Endometrial microvascular endothelial cells (primary cell): ENCODE data around the gene CFDP1. TPM values are rescaled to one million over a fixed set of nuclear protein-coding genes. Genes with fewer than 3 reads are reported as not detected.

ENCODE experiments used
- in situ Hi-C: cut with HindIII; loops from 2 replicates; pipeline ENCODE4 v1.10.0; 2017; ENCODE audit warnings: low sequenced_read_pairs, low pct_unique_long_range_greater_than_20kb; ENCODE audit errors: inconsistent ontology term
- total RNA-seq: library from RNA; depleted of rRNA; stranded (reverse); fragments of >200 nt; gene quantifications from one replicate; pipeline ENCODE4 v1.2.3, GENCODE V29; 2015; ENCODE audit errors: inconsistent ontology term

The CFDP1 gene
- total RNA-seq, 1 donor from 2014 or later, result 60.5 TPM

DNA sequence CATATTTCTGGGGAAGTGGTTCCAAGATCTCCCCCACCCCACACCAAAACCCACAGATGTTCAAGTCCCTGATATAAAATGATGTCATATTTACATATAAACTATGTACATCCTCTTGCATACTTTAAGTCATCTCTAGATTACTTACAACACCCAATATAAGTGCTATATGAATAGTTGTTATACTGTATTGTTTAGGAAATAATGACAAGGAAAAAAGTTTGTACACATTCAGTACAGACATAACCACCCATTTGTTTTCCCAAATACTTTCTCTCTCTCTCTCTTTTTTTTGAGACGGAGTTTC lies 11.5 kb downstream of the CFDP1 start:
- in situ Hi-C loops, result no loop called here

DNA sequence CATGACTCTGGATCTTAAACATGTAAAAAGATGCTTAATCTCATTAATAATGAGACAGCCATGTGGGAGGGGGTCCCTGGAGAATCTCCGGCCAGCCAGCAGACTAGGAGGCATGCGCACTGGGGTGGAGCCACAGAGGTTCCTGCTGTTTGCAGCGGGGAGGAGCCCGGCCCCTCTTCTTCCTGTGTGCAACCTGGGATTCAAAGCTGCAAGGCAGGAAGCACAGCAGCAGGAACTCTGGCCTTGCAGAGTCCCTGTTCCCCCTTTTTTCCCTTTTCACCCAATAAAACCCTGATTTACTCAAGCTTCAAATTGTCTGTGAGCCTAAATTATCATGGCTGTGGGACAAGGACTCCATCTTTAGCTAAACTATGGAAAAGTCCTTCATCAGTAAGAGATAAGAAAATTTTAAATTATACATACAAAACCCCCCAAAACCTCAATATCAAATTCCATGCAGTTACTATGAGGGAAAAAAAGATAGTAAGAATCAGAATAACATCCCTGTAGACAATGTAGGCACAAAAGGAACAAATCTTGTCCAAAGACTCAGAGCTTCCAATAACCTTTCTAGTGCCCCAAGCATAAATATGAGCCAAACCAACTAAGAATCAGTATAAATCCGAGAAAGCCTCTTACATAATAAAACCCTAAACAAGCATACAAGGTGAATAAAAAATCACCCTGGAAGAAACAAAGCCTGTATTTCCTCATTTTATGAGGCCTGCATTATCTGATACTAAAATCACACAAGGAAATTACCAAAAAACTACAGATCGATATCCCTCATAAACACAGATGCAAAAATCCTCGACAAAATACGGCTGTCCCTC lies 12.1 kb downstream of the CFDP1 start:
- in situ Hi-C loops, result no loop called here

DNA sequence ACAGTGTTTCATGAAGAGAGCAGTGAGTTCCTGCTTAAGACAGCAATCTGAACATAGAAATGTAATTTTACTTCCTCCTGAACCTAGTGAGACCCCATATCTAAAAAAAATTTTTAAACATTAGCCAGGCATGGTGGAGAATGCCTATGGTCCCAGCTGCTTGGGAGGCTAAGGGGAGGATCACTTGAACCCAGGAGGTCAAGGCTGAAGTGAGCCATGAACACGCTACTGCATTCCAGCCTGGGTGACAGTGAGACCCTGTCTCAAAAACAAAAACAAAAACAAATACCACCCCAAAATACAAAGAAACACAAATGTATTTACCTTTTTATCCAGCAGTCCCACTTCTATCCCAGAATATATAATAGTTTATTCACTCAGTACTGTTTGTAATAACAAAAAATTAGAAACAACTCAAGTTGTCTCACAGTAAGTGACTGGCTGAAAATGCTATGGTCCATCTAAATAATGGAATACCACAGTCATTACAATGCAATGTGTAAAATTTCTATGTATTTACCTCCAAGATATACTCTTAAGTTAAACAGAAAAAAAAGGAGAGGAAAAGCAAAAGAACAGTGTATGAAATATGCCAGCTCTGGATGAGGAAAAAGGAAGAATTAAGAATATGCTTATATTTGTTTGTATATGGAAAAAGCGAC lies 16.3 kb downstream of the CFDP1 start:
- in situ Hi-C loops, result no loop called here

DNA sequence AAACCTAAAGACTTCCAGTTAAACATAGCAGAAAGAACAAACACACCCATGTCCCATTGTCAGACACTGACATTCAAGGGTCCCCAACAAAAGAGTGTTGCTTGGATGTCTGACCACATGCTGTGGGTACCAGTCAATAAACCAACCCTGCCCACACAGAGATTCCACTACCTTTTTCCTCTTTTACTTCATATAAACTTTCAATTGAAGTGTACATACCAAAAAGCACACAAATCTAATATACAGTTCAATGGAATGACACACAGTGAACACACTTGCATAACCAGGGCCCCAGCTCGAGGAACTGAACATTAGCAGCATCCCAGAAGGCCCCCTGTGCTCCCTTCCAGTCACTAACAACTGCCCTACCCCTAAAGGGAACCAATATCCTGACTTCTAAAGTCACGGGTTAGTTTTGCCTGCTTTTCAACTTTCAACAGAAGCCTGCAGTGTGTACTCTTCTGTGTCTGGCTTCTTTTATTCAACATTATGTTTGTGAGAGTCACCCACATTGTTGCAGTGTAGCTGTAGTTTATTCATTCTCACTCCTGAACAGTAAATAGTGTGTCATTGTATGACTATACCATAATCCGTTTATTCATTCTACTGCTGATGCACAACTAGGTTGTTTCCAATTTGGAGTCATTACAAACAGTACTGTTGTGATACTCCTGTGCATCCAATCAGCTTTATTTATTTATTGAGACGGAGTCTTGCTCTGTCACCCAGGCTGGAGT lies 18.0 kb downstream of the CFDP1 start:
- in situ Hi-C loops, result no loop called here

DNA sequence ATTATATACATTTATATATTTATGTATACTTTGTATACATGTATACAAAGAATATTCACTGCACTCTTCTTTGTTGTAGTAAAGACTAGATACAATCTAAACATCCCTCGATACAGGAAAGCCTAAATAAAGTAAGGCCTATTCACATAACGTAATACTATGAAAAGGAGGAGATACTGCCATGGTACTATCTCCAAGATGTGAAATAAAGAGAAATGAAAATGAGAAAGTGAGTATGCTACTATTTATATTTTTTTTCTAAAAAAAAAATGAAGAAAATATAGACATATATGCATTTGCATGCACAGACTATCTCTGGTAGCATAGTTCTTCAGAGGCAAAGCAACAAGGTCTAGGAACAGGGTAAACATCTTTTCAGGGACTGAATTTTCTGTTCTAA lies 19.4 kb downstream of the CFDP1 start:
- in situ Hi-C loops, result no loop called here

DNA sequence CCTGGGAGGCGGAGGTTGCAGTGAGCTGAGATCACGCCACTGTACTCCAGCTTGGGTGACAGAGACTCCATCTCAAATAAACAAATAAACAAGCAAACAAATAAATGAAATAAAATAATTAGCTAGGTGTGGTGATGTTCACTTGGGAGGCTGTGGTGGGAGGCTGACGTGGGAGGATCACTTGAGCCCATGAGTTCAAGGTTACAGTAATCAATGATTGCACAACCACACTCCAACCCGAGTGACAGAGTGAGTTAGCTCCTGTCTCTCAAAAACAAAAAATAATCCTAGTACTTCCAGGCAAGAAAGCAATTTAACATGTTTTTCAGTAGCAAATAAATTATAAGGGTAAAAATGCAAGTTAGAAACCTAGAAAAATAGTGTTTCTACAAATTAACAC lies 26.4 kb downstream of the CFDP1 start:
- in situ Hi-C loops, result no loop called here

DNA sequence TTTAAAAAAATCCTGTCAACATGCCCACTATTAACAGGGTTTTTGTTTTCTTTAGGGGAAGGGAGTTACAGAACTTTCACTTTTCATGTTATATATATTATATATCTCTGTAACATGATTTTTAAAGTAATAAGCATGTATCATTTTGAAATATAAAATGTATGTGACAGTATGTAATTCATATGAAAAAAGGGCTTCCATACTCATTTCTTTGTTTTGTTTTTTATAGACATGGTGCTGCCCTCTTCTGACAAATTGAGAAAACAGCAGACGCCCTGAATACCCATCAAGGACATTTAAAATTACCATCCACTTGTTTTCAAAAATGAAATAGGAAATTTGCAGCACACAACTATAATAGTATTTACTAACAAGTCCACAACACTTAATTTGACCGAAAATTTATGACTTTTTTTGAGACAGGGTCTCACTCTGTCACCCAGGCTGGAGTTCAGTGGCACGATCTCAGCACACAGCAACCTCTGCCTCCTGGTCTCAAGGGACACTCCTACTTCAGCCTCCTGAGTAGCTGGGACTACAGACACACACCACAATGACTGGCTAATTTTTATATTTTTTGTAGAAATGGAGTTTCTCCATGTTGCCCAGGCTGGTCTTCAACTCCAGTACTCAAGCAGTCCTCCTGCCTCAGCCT lies 30.4 kb downstream of the CFDP1 start:
- in situ Hi-C loops, result no loop called here

DNA sequence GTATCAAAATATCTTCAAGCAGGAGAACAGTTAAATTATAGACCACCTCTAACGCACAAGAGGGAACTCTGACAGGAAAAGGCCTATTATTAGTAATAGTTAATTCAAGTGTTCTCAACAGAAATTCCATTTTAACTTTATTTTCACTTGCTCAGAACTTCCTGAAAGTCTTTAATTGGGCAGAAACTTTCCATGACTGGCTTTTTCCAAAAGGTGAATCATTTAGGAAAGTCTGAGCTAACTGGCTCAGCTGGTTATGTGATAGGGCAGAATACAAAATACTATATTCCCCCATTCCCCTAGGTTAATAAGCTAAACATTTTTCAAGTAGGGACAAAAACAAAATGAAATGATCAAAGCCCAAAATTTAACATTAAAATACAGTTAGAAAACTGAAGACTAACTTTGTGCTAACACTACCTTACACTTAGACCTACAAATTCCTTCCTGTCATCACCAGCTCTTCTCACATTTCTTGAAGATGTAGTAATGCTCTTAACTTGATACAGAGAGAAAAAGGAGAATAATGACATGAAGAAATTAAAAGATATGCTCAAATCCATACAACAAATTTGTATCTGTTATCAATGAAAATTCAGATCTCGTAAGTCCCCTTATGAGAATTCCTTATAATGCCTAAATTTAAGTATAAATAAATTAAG lies 31.0 kb downstream of the CFDP1 start:
- in situ Hi-C loops, result no loop called here

DNA sequence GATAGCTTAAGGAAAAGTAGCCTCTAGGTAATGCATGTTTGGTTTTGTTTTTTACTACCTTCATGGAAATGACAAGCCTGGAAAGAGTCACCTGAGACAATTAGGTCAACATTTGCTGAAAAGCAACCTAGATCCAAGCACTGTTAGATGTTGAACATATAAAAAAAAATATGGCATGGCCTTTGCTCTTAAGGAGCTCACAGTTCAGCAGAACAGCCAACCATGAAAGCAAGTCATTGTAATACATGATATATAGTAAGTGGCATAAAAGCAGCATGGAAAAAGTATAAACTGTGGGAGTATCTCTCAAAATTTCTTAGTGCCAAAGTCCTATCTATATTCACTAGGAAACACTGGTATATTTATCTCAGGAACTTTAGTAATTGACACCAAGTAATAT lies 31.6 kb downstream of the CFDP1 start:
- in situ Hi-C loops, result no loop called here

DNA sequence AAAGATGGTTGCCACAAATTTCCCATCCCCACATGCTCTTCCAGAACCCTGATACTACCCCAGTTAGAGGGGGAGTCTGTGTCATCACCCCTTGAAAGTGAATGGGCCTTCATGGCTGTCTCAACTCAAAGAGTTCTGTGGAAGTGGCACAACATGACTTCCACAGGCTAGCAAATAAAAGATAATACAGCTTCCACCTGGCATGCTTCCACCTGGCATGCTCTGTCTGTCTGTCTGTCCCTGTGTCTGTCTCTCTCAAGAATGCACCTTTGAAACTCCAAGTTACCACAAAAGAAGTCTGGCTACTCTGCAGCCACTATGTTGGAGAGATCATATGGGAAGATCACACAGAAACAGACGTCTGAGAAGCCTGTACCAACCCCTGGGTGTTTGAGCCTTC lies 35.0 kb downstream of the CFDP1 start:
- in situ Hi-C loops, result loop anchor here (25.0 kb wide), 1 partner anchor 161 kb away; no protein-coding TSS in a partner anchor

DNA sequence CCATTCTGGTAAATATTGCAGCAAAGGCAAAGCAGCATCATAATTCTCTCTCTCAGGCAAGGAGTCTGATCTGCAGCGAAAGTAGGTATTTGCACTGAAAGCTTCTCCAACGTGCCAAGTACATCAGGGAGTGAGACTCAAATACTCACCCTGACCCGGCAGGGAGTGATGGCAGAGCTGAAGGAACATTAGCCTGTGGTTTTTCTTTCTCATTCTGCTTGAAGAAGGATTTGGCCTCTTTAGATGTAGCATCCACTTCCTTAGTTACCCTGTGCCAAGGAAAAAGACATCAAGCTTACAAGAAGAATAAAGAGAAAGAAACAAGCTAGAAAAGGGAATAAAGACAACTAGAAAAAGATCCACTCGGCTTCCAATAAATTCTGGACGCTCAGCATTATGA lies 38.4 kb downstream of the CFDP1 start:
- in situ Hi-C loops, result loop anchor here (25.0 kb wide), 1 partner anchor 158 kb away; no protein-coding TSS in a partner anchor

DNA sequence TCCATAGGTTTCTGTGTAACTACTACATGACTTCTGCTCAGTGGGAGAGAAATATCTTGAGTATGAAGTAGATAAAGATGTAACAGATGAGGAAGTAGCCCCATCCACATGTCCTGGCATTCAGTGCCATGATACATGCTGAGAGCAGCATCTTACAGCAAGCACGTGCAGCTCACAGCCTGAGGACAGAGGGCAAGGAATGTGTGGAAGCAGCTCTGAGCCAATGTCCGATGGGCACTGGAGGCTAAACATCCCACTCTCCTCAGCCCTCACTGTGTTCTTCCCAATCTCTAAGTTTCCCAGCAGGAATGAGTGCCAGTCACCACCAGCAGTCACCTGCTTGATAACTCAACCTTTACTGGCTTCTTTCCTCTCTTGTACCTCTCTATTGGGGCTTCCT lies 40.4 kb downstream of the CFDP1 start:
- in situ Hi-C loops, result loop anchor here (25.0 kb wide), 1 partner anchor 156 kb away; no protein-coding TSS in a partner anchor

DNA sequence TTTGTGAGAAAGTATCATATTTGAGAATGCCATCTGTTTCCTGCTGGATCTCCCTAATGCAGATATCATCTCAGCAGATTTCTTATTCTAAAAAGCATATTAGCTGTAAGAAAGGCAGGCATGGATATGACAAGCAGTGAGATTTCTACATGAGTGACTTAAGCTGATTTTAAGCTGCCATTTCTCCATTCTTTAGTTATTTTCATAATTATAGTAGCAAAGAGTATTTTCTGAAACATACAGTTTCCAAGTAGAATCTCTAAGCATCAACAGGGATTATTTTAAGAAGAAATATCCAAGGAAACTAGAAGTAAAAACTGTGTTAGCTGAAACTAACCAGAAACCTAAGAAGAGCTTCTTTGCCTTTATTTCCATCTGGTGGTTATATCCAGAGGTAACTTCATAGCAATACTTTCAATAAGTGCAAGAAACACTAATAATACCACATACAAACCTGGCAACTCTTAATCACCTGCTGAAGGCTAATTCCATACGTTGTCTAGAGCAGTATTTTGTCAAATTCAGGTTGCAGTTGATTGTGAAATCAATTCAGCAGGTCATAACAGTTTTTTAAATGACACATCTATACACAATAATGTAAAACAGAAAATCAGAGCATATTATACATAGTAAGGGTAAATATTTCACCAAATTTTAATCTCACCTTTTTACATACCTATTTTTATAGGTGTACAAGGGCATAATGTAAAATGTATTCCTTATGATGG lies 42.2 kb downstream of the CFDP1 start:
- in situ Hi-C loops, result loop anchor here (25.0 kb wide), 1 partner anchor 154 kb away; no protein-coding TSS in a partner anchor

DNA sequence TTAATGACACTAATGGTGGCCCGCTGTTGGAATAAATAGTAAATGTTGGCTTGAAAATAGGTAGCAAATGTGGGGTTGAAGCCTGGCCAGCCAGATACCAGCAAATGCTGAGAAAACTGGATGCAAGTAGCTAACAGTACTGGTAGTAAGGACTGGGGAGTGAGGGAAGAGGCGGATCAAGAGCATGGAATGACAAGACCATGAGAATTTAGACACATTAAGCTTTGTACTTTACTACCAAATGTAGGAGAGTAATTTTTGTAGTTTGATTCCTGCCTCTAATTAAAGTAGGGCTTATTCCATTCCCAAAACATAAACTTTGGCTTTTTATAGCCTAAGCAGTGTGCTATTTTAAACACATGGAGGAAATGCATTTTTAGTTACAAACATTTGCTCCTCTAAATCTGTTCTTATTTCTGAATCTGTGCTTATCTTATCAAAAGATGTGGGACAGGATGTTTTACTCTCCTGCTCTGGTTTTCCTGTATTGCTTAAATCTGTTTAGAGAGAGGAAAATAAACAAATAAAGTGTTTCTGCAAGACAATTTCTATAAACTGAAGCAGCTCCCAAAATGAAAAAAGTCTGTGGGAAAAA lies 44.1 kb downstream of the CFDP1 start:
- in situ Hi-C loops, result loop anchor here (25.0 kb wide), 1 partner anchor 152 kb away; no protein-coding TSS in a partner anchor

DNA sequence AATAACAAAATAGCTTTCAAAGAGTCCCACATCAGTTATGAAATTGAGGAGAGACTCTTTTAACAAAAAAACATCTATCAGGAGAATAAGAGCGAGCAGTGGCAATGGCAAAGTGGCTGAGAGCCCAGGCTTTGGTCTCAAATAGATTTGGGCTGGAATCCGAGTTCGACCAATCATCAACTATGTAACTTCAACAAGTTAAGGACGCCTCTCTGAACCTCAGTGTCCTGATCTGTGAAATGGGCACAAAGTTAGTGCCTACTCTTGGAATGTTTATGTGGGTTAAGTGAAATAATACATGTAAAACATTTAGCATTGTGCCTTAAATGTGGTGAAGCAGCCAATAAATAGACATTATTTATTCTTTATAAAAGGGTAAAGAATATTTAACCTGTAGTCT lies 45.4 kb downstream of the CFDP1 start:
- in situ Hi-C loops, result loop anchor here (25.0 kb wide), 1 partner anchor 151 kb away; no protein-coding TSS in a partner anchor

DNA sequence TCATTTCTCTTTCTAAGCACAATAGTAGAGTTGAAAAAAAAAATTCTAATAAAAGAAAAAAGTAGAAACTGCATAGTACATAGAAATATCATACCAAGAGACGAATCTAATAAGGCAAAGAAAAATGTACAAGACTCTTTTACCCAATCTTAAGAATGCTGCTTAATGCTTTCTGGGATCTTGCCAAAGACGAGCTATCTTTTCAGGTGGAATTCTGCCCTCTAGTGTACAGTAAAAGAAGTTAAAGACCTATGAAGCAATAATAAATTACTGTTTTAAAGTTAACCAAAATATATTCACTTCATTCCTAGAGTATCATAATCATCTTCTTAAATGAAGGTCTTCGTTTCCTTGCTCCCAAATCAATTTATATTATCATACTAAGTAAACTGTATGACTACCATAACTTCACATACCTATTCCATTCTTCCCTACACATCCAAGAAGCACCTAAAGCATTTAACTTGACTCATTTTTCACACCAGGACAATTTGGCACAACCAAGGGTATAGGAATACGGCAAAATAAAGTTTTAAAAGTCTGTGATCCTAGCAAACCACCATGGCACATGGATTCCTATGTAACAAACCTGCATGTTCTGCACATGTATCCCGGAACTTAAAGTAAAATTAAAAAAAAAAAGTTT lies 47.7 kb downstream of the CFDP1 start:
- in situ Hi-C loops, result loop anchor here (25.0 kb wide), 1 partner anchor 148 kb away; no protein-coding TSS in a partner anchor

DNA sequence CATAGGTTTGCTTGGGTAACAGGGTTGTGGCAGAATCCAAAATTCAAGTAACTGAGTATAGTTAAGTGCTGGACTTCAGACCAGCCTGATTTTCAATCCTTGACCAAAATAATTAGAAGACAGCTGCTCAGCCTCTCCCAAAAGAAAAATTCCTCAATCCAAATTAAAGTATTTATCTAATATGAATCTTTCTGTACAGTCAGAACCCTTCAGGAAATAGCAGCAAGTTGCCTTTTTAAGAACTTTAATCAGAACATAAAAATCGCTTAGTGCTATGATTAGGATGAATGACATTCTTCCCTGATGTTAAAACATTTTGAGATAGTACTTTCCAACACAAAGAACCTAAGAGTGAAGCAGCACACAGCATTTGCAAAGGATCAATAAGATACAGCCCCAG lies 50.2 kb downstream of the CFDP1 start:
- in situ Hi-C loops, result loop anchor here (25.0 kb wide), 1 partner anchor 146 kb away; no protein-coding TSS in a partner anchor
